ENCODE measurements around the gene EID3. TPM values are rescaled to one million over a fixed set of nuclear protein-coding genes. Genes with fewer than 3 reads are reported as not detected.
A peak's percentile ranks its signal among the peaks of the same experiment; 100 is the strongest.

The EID3 gene
- 1.1 TPM for polyA plus RNA-seq (2013, experiment 1 of 2)
- 1.2 TPM for polyA plus RNA-seq (2013, experiment 2 of 2)

DNA sequence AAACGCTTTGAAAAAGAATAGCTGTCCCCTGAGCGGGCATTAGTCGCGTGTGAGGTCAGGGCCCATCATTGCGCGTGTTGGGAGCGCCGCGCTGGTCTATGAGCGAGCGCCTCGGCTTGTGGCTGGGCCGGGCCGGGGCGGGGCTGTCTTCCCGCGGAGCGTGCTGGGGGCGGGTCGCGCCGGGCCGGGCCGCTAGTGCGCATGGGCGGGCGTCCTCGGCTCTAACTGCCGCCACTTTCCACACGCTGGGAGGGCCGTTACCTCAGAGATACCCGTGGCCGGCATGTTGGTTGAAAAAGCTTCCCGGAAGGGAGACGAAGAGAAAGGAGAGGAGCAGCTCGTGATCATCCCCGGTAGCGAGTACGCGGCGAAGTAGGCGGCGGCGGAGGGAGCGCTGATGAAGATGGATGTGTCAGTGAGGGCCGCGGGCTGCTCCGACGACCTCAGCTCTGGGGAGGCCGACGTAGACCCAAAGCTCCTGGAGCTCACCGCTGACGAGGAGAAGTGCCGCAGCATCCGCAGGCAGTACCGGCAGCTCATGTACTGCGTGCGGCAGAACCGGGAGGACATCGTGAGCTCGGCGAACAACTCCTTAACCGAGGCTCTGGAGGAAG is at the start of gene EID3:
Gene EID3, plus strand, starts transcription at position 202 of the 614 bp plus-strand sequence. Its CDS starts 196 bp downstream, at position 398.
- no peak within 1 kb of the TSS for H4K8ac ChIP-seq (ENCODE audit: low read depth, low read length)
- no CpG with 5 or more reads among the region's 63 CpGs for WGBS, 2 donors (ENCODE audit: extremely low coverage in 2 of 2, insufficient read length in 2 of 2, insufficient replicate concordance in 1 of 2)
- H2BK120ac ChIP-seq (ENCODE audit: low read depth, low read length) = no peak within 1 kb of the TSS
- peaks cover 2 to 8% of the 10 kb centered on the region in 2 donors for H3K9me3 ChIP-seq (replicated peaks in 1 of 2; ENCODE audit: control insufficient read depth in 2 of 2, insufficient read depth in 1 of 2, low read depth in 1 of 2, low read length in 2 of 2)
- H2BK5ac ChIP-seq (ENCODE audit: low read length) = no peak within 1 kb of the TSS
- no peak within 1 kb of the TSS for H2AK5ac ChIP-seq (ENCODE audit: low read depth, low read length)
- peaks cover 0 to 5% of the 10 kb centered on the region in 2 donors for H3K4me1 ChIP-seq (ENCODE audit: control insufficient read depth in 2 of 2, insufficient read depth in 1 of 2, low read depth in 1 of 2, low read length in 2 of 2)
- H4K91ac ChIP-seq (ENCODE audit: low read depth, low read length, poor library complexity) = no peak within 1 kb of the TSS
- no peak within 1 kb of the TSS for H2BK15ac ChIP-seq (ENCODE audit: low read length)
- H3K4ac ChIP-seq (ENCODE audit: low read length) = no peak within 1 kb of the TSS
- peak within 1 kb of the TSS; percentile 46 for H3K4me2 ChIP-seq (ENCODE audit: insufficient read depth, low read length, poor library complexity, severe bottlenecking)
- H2BK12ac ChIP-seq (ENCODE audit: low read length) = no peak within 1 kb of the TSS
- H3K79me1 ChIP-seq (ENCODE audit: low read depth, low read length) = peaks cover 2% of the 10 kb centered on the region
- H3K9ac ChIP-seq (ENCODE audit: low read depth, low read length, poor library complexity) = no peak within 1 kb of the TSS
- H3K27me3 ChIP-seq (ENCODE audit: control insufficient read depth in 3 of 3, insufficient read depth in 3 of 3, low read depth in 1 of 3, low read length in 3 of 3) = no peaks in the 10 kb centered on the region
- H3K14ac ChIP-seq (ENCODE audit: low read length) = no peak within 1 kb of the TSS
- no peak within 1 kb of the TSS for H3K23ac ChIP-seq (ENCODE audit: low read depth, low read length, poor library complexity)
- peak; percentile 51 for DNase-seq (ENCODE audit: low spot score)
- H2AFZ ChIP-seq (ENCODE audit: low read length) = no peak within 1 kb of the TSS
- peak within 1 kb of the TSS; percentile 69 for H3K18ac ChIP-seq (ENCODE audit: low read length)
- H3K27ac ChIP-seq (replicated peaks; ENCODE audit: low read length) = no peak within 1 kb of the TSS
- H3K4me3 ChIP-seq (ENCODE audit: low read length in 2 of 2) = peak within 1 kb of the TSS in 1 of 2 donors; percentile 51
- peaks cover 5 to 82% of the 10 kb centered on the region in 2 donors for H3K36me3 ChIP-seq (replicated peaks in 1 of 2; ENCODE audit: control insufficient read depth in 2 of 2, insufficient read depth in 2 of 2, low read length in 2 of 2)

DNA sequence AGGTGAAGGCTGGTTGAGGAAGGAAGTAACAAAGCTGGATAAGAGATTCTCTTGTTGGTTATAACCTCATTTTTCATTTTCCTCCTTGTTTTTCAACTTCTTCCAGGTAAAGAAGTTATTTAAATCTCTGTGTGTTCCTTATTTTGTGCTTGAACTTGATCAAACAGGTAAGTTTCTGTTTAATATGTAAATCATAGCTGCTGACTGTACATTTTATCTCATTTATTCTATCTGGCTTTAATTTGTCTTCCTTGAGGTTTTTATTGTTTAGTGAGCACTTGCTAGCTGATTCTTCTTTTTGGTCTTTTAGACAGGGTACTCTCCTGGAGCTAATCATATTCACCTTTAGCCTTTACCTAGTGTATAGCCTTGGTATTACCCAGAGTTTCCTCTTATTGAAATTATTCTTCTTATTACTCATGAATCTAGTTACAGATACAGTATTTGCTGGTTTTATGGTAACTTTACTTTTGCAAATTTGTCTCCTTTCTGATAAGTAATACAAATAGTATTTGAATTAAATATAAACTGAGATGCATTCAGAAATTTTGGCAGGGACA is 45.5 kb upstream of the EID3 start:
- Histone ChIP-seq H3K9ac (ENCODE audit: low read depth, low read length, poor library complexity) (no peak overlapping the region), H3K36me3 (replicated peaks in 1 of 2; ENCODE audit: control insufficient read depth in 2 of 2, insufficient read depth in 2 of 2, low read length in 2 of 2) (no peaks in the 10 kb centered on the region), H2BK15ac (ENCODE audit: low read length) (no peak overlapping the region), H2AK5ac (ENCODE audit: low read depth, low read length) (no peak overlapping the region), H3K4ac (ENCODE audit: low read length) (no peak overlapping the region), H2BK5ac (ENCODE audit: low read length) (no peak overlapping the region), H3K4me3 (ENCODE audit: low read length in 2 of 2) (no peak overlapping the region), H2AFZ (ENCODE audit: low read length) (no peak overlapping the region), H3K14ac (ENCODE audit: low read length) (no peak overlapping the region), H3K27ac (replicated peaks; ENCODE audit: low read length) (no peak overlapping the region), H3K23ac (ENCODE audit: low read depth, low read length, poor library complexity) (no peak overlapping the region), H3K9me3 (replicated peaks in 1 of 2; ENCODE audit: control insufficient read depth in 2 of 2, insufficient read depth in 1 of 2, low read depth in 1 of 2, low read length in 2 of 2) (no peaks in the 10 kb centered on the region), H3K18ac (ENCODE audit: low read length) (no peak overlapping the region), H4K91ac (ENCODE audit: low read depth, low read length, poor library complexity) (no peak overlapping the region), H2BK120ac (ENCODE audit: low read depth, low read length) (no peak overlapping the region), H3K79me1 (ENCODE audit: low read depth, low read length) (no peaks in the 10 kb centered on the region), H3K27me3 (ENCODE audit: control insufficient read depth in 3 of 3, insufficient read depth in 3 of 3, low read depth in 1 of 3, low read length in 3 of 3) (no peaks in the 10 kb centered on the region), H2BK12ac (ENCODE audit: low read length) (no peak overlapping the region), H4K8ac (ENCODE audit: low read depth, low read length) (no peak overlapping the region), H3K4me2 (ENCODE audit: insufficient read depth, low read length, poor library complexity, severe bottlenecking) (no peak overlapping the region), H3K4me1 (ENCODE audit: control insufficient read depth in 2 of 2, insufficient read depth in 1 of 2, low read depth in 1 of 2, low read length in 2 of 2) (no peaks in the 10 kb centered on the region)
- DNase-seq (ENCODE audit: low spot score) = no peak

DNA sequence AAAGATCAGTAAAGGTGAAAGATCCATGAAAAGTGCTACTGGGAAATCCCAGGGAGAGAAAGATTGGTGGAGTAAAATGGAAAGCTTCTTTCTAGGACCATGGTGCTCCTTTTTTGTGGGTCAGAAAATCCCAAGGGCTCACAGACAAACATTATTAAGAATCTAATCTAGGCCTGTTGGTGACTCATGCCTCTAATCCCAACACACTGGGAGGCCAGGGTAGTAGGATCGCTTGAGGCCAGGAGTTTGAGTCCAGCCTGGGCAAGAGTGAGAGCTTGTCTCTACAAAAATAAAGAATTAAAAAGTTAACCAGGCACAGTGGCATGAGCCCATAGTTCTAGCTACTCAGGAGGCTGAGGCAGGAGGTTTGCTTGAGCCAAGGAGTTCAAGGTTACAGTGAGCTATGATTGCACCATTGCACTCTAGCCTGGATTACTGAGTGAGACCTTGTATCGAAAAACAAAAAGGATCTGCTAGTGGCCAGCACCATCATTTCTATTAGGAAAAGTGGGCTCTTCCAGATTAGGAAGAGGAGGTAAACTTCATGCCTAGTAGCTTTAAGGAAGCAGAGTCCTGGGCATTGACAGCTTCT is 45.0 kb upstream of the EID3 start:
- H3K4me1 ChIP-seq (ENCODE audit: control insufficient read depth in 2 of 2, insufficient read depth in 1 of 2, low read depth in 1 of 2, low read length in 2 of 2) = no peaks in the 10 kb centered on the region
- no peak overlapping the region for H3K9ac ChIP-seq (ENCODE audit: low read depth, low read length, poor library complexity)
- WGBS, 2 donors (ENCODE audit: extremely low coverage in 2 of 2, insufficient read length in 2 of 2, insufficient replicate concordance in 1 of 2) = no CpG with 5 or more reads among the region's 2 CpGs
- no peak overlapping the region for H4K91ac ChIP-seq (ENCODE audit: low read depth, low read length, poor library complexity)
- no peak overlapping the region for H2BK15ac ChIP-seq (ENCODE audit: low read length)
- H3K9me3 ChIP-seq (replicated peaks in 1 of 2; ENCODE audit: control insufficient read depth in 2 of 2, insufficient read depth in 1 of 2, low read depth in 1 of 2, low read length in 2 of 2) = no peaks in the 10 kb centered on the region
- no peak overlapping the region for H3K14ac ChIP-seq (ENCODE audit: low read length)
- H2BK120ac ChIP-seq (ENCODE audit: low read depth, low read length) = no peak overlapping the region
- no peak overlapping the region for H2AFZ ChIP-seq (ENCODE audit: low read length)
- no peak overlapping the region for H4K8ac ChIP-seq (ENCODE audit: low read depth, low read length)
- H2BK5ac ChIP-seq (ENCODE audit: low read length) = no peak overlapping the region
- H3K4me3 ChIP-seq (ENCODE audit: low read length in 2 of 2) = no peak overlapping the region
- no peaks in the 10 kb centered on the region for H3K79me1 ChIP-seq (ENCODE audit: low read depth, low read length)
- no peaks in the 10 kb centered on the region for H3K27me3 ChIP-seq (ENCODE audit: control insufficient read depth in 3 of 3, insufficient read depth in 3 of 3, low read depth in 1 of 3, low read length in 3 of 3)
- H3K36me3 ChIP-seq (replicated peaks in 1 of 2; ENCODE audit: control insufficient read depth in 2 of 2, insufficient read depth in 2 of 2, low read length in 2 of 2) = no peaks in the 10 kb centered on the region
- H3K4ac ChIP-seq (ENCODE audit: low read length) = no peak overlapping the region
- H2AK5ac ChIP-seq (ENCODE audit: low read depth, low read length) = no peak overlapping the region
- H3K4me2 ChIP-seq (ENCODE audit: insufficient read depth, low read length, poor library complexity, severe bottlenecking) = no peak overlapping the region
- no peak overlapping the region for H2BK12ac ChIP-seq (ENCODE audit: low read length)
- H3K23ac ChIP-seq (ENCODE audit: low read depth, low read length, poor library complexity) = no peak overlapping the region
- no peak for DNase-seq (ENCODE audit: low spot score)
- no peak overlapping the region for H3K27ac ChIP-seq (replicated peaks; ENCODE audit: low read length)
- no peak overlapping the region for H3K18ac ChIP-seq (ENCODE audit: low read length)

DNA sequence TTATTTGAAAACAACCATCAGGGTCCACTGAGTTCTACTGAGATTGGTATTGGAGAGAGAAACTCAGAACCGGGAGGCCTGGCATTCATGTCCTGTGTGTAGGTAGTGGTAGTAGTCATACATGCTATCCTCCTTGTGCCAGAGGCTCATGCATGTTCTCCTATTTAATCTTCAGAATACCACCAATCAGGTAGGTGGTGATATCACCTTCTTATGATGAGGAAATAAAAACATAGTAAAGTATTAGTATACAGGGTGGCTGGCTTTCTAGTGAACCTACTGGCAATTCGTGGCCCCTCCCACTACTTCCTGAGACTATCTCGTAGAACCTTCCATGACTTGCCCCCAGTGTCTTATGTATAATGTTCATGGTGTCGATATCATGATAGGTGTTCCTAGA is 40.5 kb upstream of the EID3 start:
- Histone ChIP-seq H3K4me2 (ENCODE audit: insufficient read depth, low read length, poor library complexity, severe bottlenecking) (no peak overlapping the region), H3K9ac (ENCODE audit: low read depth, low read length, poor library complexity) (no peak overlapping the region), H2BK12ac (ENCODE audit: low read length) (no peak overlapping the region), H3K4ac (ENCODE audit: low read length) (no peak overlapping the region), H4K8ac (ENCODE audit: low read depth, low read length) (no peak overlapping the region), H3K27ac (replicated peaks; ENCODE audit: low read length) (no peak overlapping the region), H3K27me3 (ENCODE audit: control insufficient read depth in 3 of 3, insufficient read depth in 3 of 3, low read depth in 1 of 3, low read length in 3 of 3) (no peaks in the 10 kb centered on the region), H2BK5ac (ENCODE audit: low read length) (no peak overlapping the region), H2AFZ (ENCODE audit: low read length) (peak overlapping the region; percentile 84), H3K14ac (ENCODE audit: low read length) (no peak overlapping the region), H3K18ac (ENCODE audit: low read length) (no peak overlapping the region), H3K4me1 (ENCODE audit: control insufficient read depth in 2 of 2, insufficient read depth in 1 of 2, low read depth in 1 of 2, low read length in 2 of 2) (peaks cover 0 to 3% of the 10 kb centered on the region in 2 donors), H2BK15ac (ENCODE audit: low read length) (no peak overlapping the region), H3K9me3 (replicated peaks in 1 of 2; ENCODE audit: control insufficient read depth in 2 of 2, insufficient read depth in 1 of 2, low read depth in 1 of 2, low read length in 2 of 2) (no peaks in the 10 kb centered on the region), H2AK5ac (ENCODE audit: low read depth, low read length) (no peak overlapping the region), H4K91ac (ENCODE audit: low read depth, low read length, poor library complexity) (no peak overlapping the region), H3K4me3 (ENCODE audit: low read length in 2 of 2) (no peak overlapping the region), H3K79me1 (ENCODE audit: low read depth, low read length) (no peaks in the 10 kb centered on the region), H3K36me3 (replicated peaks in 1 of 2; ENCODE audit: control insufficient read depth in 2 of 2, insufficient read depth in 2 of 2, low read length in 2 of 2) (no peaks in the 10 kb centered on the region), H3K23ac (ENCODE audit: low read depth, low read length, poor library complexity) (no peak overlapping the region), H2BK120ac (ENCODE audit: low read depth, low read length) (no peak overlapping the region)
- WGBS, 2 donors (ENCODE audit: extremely low coverage in 2 of 2, insufficient read length in 2 of 2, insufficient replicate concordance in 1 of 2) = no CpG with 5 or more reads among the region's 4 CpGs
- no peak for DNase-seq (ENCODE audit: low spot score)
